ENCODE results near the gene MAT2B.
A peak's percentile ranks its signal among the peaks of the same experiment; 100 is the strongest.

The MAT2B gene

DNA sequence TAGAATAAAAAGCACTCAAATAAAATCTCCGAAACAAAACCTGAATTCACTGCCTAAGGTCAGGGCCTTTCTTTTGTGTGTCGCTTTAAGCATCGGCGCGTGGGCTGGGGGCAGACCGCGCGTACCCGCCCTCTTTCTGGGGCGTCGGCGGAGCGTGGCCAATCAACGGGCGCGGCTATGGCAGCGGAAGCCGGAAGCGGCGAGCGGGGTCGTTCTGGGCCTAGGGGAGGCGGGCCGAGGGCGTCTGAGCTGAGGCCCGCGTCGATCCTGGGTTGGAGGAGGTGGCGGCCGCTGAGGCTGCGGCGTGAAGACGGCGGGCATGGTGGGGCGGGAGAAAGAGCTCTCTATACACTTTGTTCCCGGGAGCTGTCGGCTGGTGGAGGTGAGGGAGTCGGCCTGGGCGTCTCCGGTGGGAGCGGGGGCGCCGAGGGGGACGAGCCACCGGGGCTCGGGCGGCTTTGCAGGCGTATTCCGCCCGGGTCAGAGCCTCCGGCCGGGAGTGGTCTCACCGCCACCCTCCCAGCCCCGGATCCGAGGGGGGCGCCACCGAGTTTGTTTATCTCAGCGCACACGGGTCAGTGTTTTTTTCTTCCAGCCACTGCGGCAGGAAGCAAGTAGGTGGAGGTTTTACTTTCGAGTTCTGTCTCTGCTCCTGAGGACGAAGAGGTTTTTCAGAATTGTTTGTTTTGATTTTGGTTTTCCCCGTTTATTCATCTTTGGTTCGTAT, at the start of gene MAT2B:
MAT2B (plus strand) TSS at position 252 of the 727 bp plus-strand sequence; CDS start at position 320, 68 bp downstream.
- DNase-seq, result peak; percentile 92

DNA sequence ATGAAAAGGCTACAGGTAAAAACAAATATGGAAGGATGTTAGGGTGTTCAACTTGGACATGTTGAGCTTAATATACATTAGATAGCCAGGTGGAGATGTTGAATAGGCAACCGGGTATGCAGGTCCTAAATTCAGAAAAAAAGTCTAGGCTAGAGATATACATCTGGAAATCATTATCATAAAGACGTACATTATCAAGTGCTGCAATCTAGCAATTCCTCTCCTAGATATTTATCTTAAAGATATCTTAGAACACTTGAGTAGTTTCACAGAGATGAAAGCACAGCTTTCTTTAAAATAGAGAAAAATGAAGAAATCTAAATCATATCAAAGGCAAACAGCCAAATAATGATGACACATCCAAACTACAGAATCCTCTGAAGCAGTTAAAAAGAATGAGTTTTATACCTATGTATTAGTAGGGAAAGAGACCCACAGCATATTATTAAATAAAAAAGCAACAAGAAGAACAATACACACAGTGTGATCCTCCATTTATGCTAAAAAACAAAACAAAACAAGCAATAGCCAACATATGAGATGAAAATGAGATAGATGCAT, 49.3 kb upstream of the MAT2B start:
- no peak for DNase-seq

DNA sequence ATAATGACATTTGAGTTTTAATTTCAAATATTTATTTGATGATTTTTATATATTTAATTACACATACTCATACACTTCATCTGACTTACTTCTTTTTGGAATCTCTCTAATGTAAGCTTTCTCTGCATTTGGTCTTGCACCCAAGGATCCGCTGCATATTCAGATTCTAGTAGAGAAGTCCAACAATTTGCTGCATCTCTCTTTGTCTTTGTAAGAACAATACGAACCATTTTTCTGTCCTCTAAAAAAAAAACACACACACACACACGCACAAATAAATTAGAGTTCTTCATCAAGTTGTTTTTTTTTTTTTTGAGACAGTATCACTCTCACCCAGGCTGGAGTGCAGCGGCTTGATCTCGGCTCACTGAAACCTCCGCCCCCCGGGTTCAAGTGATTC, 48.6 kb upstream of the MAT2B start:
- DNase-seq, result no peak

DNA sequence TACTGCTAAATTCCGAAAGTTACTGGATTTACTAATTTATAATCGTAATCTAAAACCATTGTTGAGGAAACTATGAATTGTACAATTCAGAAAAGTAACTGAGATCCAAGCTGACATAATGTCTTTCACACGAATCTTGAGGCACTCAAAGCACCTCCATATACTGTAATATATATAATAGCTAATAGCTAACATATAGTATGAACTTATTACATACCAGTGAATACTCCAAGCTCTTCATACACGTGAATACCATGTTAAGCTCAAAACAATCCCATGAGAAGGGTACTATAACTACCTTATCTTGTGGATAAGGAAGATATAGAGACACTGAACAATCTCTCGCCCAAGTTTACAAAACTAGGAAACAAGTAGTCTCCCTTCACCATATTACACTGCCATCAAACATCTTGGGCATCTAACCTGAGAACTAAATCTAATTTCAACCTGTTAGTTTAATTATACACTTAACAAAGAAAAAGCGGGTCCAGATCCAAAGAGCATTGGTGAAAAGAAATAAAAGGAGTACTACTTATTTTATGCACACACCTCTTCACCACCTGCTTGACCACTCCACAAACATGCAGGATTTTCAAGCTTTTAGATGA, 46.5 kb upstream of the MAT2B start:
- DNase-seq, result no peak

DNA sequence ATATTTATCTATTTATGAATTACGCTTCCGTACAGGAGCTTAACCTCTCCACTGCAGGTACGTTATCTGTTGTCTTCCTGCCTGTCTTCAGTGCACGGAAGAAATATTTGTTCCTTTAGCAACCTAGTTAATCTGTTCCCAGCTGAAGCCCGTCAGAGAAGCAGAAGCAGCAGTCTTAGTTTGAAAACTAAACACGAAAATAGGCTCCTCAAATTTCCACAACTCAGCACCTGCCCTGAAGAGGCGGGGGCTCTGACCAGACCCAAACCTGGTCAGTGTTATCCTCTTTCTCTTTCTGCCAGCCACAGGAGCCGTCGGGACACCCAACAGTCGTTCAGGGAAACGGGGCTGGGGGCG, 46.0 kb upstream of the MAT2B start:
- peak; percentile 41 for DNase-seq

DNA sequence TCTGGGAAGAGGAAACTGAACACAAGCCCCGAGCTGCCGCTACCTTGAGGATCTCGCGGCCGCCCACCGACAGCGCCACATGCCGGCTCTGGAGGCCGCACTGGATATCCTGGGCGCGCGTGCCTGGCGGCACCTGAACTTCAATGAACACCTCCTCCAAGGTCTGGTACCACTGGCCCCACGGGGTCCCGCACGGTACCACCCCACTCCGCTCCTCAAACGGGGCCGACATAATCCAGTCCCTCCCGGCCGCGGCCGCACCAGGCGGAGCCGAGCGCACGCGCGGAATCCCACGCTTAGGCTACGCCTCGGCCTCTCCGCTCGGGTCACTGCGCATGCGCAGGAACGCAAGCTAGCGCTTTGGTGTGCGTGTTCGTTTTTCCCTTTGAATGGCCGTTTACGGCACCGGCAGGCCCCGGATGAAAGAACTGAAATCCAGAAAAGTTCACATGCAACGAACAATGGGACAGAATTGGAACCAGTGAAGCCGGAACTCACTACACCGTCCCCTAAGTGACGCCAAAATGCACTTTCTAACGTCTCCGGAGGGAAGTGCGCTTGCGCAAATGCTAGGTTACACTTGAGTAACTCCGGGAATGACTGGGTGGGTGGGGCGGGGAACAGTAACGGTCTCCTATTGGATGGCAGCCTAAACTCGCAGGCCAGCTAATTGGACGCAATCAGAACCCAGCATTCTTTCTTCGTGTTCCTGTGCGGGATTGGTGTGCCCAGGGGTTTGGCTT, 45.4 kb upstream of the MAT2B start, which contains the start of gene NUDCD2:
NUDCD2 (minus strand) TSS at position 284 of the 743 bp plus-strand sequence; CDS start at position 232, 52 bp downstream.
- DNase-seq, result peak; percentile 97

DNA sequence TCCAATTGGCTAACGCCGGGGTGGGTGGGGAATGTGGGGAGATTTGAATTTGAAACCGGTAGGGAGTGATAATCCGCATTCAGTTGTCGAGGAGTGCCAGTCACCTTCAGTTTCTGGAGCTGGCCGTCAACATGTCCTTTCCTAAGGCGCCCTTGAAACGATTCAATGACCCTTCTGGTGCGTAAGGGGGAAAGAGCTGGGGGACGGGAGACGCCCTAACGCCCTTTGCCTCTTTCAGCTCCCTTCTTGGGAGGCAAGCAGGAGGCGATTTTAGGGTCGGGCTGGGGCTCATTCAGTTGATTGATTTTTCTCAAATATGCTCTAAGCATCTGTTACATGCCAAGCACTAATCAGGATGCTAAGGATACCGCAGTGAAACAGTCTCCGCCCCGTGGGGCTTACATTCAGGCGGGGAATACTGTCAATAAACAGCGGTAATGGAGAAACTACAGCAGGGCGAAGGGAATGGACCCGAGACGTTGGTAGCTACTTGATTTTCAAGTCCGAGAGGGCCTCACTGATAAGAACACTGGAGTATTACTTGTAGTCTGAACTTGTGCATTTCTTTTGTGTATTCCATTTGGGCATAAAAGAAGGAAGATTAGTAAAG, 44.8 kb upstream of the MAT2B start, which contains the start of gene HMMR:
HMMR (plus strand) TSS at position 71 of the 610 bp plus-strand sequence; CDS start at position 132, 61 bp downstream.
- DNase-seq, result no peak

DNA sequence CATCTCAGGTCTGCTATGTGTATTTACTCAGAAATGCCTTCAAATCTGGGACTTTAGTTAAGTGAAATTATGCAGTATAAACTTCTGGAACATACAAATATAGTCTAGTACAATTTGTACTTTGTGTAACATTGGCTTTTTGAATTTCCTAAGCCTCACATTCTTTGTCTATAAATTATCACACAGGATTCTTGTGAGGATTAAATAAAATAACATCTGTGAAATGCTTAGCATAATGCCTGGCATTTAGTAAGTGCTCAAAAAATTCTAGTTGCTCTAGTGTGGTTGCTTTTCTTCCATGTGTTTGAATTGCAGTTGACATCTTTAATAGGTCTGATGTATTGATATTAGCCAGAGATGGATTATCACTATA, 42.4 kb upstream of the MAT2B start:
- DNase-seq, result no peak

DNA sequence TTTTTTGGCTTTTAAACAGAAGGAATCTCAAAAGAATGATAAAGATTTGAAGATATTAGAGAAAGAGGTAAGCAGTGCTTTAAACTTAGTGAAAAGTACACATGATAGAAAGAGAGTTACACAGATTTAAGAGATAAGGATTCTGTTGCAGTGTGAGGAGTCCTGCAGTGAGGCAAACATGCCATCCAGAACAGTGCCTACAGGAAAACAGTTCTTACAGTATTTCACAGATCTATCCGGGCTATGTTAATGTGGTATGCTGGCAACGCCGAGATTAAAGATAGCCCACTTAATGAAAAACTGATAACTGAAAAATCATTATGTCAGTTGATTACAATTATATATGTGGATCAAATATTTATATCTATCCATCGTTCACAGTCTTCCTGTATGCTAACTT, 37.7 kb upstream of the MAT2B start:
- no peak for DNase-seq

DNA sequence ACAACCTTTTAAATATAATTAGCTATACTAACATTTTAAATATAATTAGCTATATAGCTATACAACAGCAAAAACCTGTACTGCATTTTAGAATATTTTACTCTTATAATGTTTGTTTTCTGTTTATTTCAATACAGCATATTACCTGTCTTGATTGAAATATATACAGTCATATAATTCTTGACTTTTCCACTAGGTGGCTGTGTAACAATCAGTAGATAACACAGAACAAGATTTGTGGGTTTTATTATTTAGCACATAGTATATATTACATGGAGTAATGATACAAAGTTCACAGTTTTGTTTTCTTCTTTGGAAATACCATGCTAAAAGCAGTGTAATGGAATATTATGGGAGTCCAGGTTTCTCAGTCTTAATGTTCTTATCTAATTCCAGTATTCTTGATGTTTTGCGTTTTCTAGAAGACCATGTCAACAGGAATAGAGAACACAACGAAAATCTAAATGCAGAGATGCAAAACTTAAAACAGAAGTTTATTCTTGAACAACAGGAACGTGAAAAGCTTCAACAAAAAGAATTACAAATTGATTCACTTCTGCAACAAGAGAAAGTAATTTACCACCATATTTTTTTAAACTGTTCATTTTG, 31.7 kb upstream of the MAT2B start:
- DNase-seq, result peak; percentile 13

DNA sequence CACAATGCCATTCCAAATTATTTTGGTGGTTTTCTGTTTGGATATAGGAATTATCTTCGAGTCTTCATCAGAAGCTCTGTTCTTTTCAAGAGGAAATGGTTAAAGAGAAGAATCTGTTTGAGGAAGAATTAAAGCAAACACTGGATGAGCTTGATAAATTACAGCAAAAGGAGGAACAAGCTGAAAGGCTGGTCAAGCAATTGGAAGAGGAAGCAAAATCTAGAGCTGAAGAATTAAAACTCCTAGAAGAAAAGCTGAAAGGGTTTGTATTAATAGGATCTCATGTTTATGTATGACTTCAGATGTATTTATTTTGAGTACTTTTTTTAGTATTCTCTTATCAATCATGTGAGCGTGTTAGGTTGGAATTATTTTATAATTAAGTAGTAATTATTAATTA, 30.0 kb upstream of the MAT2B start:
- DNase-seq, result no peak

DNA sequence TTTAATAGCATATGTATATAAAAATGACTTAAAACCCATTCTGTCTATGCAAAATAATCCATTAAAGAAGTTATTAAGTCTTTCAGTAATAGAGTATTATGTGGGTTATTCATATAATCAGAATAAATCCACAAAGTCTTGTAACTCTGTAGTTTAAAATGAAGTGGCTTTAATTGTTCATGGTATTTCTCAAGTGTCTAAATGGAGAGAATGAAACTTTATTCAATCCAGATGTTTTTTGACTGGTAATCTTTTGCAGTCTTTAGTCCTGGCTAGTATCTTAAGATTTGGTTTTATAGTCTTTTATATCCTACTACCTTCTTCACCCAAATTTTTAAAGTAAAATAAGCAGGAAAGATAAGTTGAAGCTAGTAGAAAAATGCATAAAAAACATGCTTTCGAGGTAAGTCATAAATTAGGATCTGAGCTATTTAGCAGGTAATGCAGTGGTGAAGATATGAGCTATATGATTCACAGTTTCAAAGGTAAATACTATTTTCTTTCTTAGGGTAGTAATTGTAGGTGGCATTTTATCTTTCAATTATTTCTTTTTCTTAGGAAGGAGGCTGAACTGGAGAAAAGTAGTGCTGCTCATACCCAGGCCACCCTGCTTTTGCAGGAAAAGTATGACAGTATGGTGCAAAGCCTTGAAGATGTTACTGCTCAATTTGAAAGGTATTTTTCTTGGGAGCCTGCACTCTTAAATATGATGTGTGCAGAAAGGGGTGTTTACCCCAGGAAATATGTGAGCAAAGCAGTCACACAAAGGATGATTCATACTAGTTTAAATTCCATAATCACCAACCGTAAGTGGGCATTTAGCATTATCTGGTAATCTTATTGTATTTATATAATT, 27.1 kb upstream of the MAT2B start:
- DNase-seq, result no peak

DNA sequence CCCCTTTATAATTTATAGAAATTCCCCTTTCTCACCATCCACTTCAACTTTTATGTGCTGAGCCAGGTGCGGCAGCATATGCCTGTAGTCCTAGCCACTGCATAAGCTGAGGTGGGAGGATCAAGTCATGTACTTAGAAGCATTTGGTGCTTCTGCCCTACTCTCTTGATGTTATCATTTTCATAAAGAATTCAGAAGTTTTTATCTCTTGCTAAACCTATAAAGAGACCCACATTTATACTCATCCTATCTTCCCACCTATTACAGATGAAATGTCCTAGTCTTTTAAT, 26.5 kb upstream of the MAT2B start:
- no peak for DNase-seq

DNA sequence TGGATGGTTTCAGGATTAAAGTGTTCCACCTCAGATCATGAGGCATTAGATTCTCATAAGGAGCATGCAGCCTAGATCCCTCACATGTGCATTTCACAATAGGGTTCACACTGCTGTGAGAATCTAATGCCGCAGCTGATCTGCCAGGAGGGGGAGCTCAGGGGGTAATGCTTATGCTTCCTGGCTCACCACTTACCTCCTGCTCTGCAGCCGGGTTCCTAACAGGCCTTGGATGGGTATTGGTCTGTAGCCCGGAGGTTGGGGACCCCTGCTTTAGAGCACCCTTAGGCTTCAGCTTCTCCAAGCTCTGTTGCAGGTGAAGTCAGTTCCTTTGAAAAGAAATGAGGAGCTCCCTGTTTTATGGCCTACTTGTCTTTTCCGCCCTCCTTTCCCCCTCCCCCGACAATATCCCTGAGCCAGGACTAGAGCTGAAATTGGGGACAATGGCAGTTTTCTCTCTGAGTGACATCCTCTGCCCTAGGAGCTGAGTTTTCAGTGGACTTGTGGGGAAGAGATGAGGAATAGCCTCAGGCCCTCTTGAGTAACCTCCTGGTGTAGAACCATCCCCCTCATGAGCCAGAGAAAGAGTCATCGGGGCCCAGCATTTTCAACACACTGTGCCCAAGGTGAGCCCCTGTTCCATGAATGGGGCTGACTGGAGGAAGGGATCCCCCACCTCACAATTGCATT, 16.2 kb upstream of the MAT2B start:
- no peak for DNase-seq

DNA sequence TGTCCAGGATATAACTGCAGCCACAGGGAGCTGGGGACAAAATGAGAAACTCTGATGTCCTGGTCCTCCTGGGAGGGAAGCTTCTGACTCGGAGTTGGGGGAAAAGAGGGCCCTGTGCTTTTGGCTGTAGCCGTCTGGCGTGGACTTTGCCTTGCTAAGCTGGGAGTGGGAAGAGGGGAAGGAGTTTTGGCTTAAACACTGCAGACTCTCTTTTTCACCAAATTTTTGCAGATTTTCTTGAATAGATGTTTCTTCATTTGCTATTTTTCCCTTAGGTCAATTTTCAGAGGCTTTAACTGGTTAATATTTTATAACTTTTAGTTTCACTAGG, 15.7 kb upstream of the MAT2B start:
- DNase-seq, result no peak

DNA sequence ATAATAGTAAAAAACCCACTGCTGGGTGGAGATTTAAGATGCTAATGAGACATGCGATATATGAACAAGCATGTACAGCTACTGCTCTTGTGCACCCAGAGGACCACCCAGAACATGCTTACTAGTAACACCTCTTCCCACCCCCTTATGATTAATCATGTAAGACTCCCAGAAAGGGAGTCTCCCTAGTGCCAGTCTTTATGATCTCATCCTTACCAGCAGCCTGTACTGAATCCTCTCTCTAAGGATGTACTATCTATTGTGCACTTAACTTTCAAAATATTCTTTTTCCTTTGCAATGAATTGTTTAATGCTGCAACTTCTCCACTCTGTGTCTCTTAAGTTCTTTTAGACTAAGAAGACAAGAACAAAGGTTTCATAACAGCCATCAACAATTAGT, 9.1 kb upstream of the MAT2B start:
- DNase-seq, result peak; percentile 81

DNA sequence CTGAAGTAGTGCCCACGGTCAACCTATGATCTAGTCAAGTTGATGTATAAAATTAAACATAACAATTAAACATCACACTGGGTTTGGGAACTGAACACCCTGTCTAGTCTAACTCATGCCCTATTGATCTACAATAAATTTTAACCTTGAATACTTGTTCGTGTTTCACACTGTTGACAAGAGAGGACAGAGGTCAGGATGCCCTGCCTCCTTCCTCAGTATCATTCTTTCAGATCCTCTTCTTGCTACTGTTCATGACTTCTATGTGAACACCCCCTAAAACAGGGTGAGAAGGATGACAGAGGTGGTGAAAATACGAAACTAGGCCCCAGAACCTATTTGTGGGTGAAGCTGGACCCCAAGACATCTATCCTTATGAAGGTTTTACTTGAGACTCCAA, 8.1 kb upstream of the MAT2B start:
- no peak for DNase-seq

DNA sequence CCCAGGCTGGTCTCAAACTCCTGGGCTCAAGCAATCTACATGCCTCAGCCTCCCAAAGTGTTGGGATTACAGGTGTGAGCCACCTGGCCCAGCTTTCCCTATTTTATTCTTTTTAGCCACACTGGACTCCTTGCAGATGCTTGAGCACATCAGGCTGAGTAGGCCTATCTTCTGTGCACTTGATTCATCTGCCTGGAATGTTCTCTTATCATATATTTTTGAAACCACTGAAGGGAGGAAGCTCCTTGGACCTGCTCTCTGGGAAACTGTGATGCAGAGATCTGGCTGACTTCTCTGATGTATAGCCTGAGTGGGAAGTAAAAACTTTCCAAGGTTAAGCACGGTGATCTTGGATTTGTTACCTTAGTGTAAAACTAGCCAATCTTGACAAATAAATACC, 6.5 kb upstream of the MAT2B start:
- DNase-seq, result peak; percentile 56

DNA sequence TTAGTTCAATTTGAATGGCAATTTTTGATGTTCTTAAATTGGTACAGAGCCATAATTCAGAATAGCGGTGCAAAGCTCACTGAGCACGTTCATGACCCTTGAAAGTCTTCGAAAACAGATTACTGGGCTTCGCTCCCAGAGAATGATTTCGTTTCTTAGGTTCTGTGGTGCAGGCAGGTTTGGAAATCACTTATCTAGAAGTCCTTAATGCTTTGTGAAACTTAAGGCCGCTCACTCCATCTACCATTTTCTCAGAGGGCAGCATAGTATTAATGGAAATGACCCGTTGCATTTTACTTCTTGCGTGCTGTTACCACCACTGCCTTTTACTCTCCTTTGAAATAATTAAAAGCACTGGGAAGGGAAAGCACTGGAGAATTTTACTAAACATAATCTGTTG, 2.9 kb upstream of the MAT2B start:
- no peak for DNase-seq

DNA sequence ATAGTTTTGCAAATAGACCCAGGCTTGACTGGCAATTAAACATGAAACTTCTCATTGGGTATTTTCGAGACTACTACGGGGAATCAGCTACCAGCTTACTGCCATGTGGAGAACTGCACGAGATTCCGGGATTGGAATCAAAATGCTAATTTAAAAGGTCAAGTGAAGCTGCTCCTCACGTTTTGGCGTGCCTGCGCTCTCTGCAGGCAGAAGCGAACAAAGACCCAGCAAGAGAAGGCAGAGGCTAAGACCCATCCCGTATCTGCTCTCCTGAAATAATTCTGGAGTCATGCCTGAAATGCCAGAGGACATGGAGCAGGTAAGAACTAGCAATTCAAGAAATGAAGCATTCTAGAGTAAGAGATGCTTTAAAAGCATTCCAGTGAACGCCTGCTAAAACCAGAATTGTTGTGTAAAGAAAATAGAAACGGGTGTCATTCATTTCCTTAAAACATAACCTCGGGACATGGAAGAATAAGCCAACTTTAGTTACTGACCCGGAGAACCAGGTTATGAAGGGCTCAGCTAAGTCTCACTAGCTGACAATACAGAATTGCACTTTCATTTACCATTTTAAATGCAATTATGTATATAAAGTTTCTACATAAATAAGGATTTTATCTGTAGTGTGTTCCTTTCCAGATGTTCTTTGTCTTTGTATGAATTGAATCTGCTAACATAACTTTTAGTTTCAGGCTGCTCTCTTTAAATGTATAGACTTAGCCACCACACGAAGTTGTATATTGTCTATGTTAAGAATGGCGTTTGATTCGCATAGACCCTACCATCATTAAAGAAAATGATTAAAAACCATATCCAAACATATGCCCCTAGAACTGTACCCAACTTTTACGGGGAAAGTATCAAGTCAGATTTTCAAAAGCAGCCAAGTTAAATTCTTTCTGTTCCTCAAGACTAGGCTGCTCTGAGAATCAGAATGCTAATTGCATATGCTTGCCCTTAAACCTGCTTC, 2.0 kb upstream of the MAT2B start:
- peak; percentile 70 for DNase-seq

All from kidney glomerular epithelial cell (primary cell).